HCT116 (cell line): ENCODE data around the gene PTPN1. TPM values are rescaled to one million over a fixed set of nuclear protein-coding genes. Genes with fewer than 3 reads are reported as not detected.

Experiments used
- ATAC-seq: fragments of 200-7000 bp; cut with Tn5 transposase; 2 replicates; pipeline ENCODE4 v1.9.1; 2020; ENCODE audit warnings: mild to moderate bottlenecking, moderate library complexity
- BruUV-seq: library from RNA; stranded (reverse); fragments of 400-500 nt; replicated peaks from 2 replicates; lab custom pipeline; 2021; lab: Mats Ljungman, UMichigan
- CTCF ChIA-PET: fragments of 300-600 bp; sonication (Branson Sonifier 250); formaldehyde crosslinking; loops from one replicate; lab custom pipeline; 2021; ENCODE audit warnings: antibody characterized with exemption; lab: Charles Lee
- POLR2A ChIA-PET: fragments of 300-600, 350-600 bp; sonication (Branson Sonifier 250); formaldehyde crosslinking; loops from one replicate; lab custom pipeline; 2021; ENCODE audit warnings: antibody characterized with exemption; lab: Charles Lee
- RAD21 ChIA-PET, 2 experiments: fragments of 300-600 bp; sonication (Branson Sonifier 250); formaldehyde crosslinking; loops; one replicate each; lab custom pipeline; 2023; ENCODE audit warnings: low total read pairs in 2 of 2; ENCODE audit not compliant: uncharacterized antibody in 2 of 2, unreplicated experiment in 2 of 2, low non-redundant PET in 1 of 2; lab: Charles Lee
- DNase-seq: peaks from one replicate; pipeline ENCODE4 v3.0.0-alpha.2; 2010; ENCODE audit warnings: low read depth, low spot score
- H2AFZ ChIP-seq: fragments of 200-600 bp; shearing (Covaris generic), sonication (generic); 2 replicates; pipeline ENCODE4 v1.6.1; 2017; ENCODE audit warnings: low read depth, mixed run types, mixed read lengths, antibody characterized with exemption, low read length; ENCODE audit not compliant: poor library complexity, severe bottlenecking
- H3K27ac ChIP-seq: 2 replicates; pipeline ENCODE4 v1.5.1; 2012; ENCODE audit warnings: low read depth, low read length
- H3K27me3 ChIP-seq: fragments of 200-600 bp; sonication (generic); 2 replicates; pipeline ENCODE4 v1.6.1; 2016; ENCODE audit warnings: mixed run types, low read length, mixed read lengths; ENCODE audit not compliant: insufficient read depth
- H3K36me3 ChIP-seq, 2 experiments: fragments of 200-500 bp in 1 of 2; fragments of 200-600 bp in 1 of 2; sonication (Bioruptor generic) in 1 of 2; sonication (generic) in 1 of 2; 2 replicates each; pipeline versions ENCODE4 v1.5.1 to v1.6.1; 2014 to 2016; ENCODE audit warnings: low read length in 2 of 2, inconsistent platforms in 1 of 2, mixed read lengths in 1 of 2, mixed run types in 1 of 2; ENCODE audit not compliant: insufficient read depth in 2 of 2, control insufficient read depth in 1 of 2
- H3K4me1 ChIP-seq, 2 experiments: fragments of 200-600 bp in 1 of 2; sonication (generic) in 1 of 2; 2 replicates each; pipeline versions ENCODE4 v1.5.1 to v1.6.1; 2012 to 2017; ENCODE audit warnings: low read length in 2 of 2, inconsistent platforms in 1 of 2, mild to moderate bottlenecking in 1 of 2, mixed read lengths in 1 of 2, mixed run types in 1 of 2, moderate library complexity in 1 of 2; ENCODE audit not compliant: insufficient read depth in 2 of 2, control insufficient read depth in 1 of 2
- H3K4me2 ChIP-seq: fragments of 200-600 bp; sonication (generic); 2 replicates; pipeline ENCODE4 v1.6.1; 2017; ENCODE audit warnings: mixed run types, low read length, mixed read lengths
- H3K4me3 ChIP-seq, 2 experiments: fragments of 200-600 bp in 1 of 2; sonication (generic) in 1 of 2; replicated peaks in 1 of 2; 2 replicates each; pipeline ENCODE4 v1.5.1; 2011 to 2016; ENCODE audit warnings: low read length in 2 of 2, control low read depth in 1 of 2, low read depth in 1 of 2, mild to moderate bottlenecking in 1 of 2, mixed read lengths in 1 of 2, mixed run types in 1 of 2
- H3K79me2 ChIP-seq: fragments of 200-600 bp; sonication (generic); 2 replicates; pipeline ENCODE4 v1.6.1; 2017; ENCODE audit warnings: mild to moderate bottlenecking, mixed run types, low read length, moderate library complexity, mixed read lengths; ENCODE audit not compliant: insufficient read depth
- H3K9ac ChIP-seq: fragments of 200-600 bp; sonication (generic); 2 replicates; pipeline ENCODE4 v1.6.1; 2016; ENCODE audit warnings: low read length, mixed read lengths
- H3K9me2 ChIP-seq: fragments of 200-600 bp; sonication (generic), shearing (Covaris generic); 2 replicates; pipeline ENCODE4 v1.6.1; 2017; ENCODE audit warnings: mixed run types, mild to moderate bottlenecking, moderate library complexity; ENCODE audit not compliant: insufficient read depth
- H3K9me3 ChIP-seq, 2 experiments: fragments of 200-500 bp in 1 of 2; fragments of 200-600 bp in 1 of 2; sonication (Bioruptor generic) in 1 of 2; sonication (generic) in 1 of 2; 2 replicates each; pipeline ENCODE4 v1.6.1; 2014 to 2017; ENCODE audit warnings: low read length in 2 of 2, mixed read lengths in 2 of 2, inconsistent platforms in 1 of 2, low read depth in 1 of 2, mild to moderate bottlenecking in 1 of 2, mixed run types in 1 of 2, moderate library complexity in 1 of 2; ENCODE audit not compliant: control insufficient read depth in 1 of 2, insufficient read depth in 1 of 2
- H4K20me1 ChIP-seq: fragments of 200-600 bp; sonication (generic), shearing (Covaris generic); 2 replicates; pipeline ENCODE4 v1.6.1; 2017; ENCODE audit warnings: mixed run types, mild to moderate bottlenecking, moderate library complexity; ENCODE audit not compliant: insufficient read depth
- CEBPB ChIP-seq: IDR thresholded peaks from 2 replicates; pipeline ENCODE4 v1.6.1; 2012; ENCODE audit warnings: low read depth
- EGR1 ChIP-seq: IDR thresholded peaks from 2 replicates; pipeline ENCODE4 v1.6.1; 2012; ENCODE audit warnings: low read depth
- ELF1 ChIP-seq: IDR thresholded peaks from 2 replicates; pipeline ENCODE4 v1.6.1; 2012; ENCODE audit warnings: low read depth, borderline replicate concordance
- EZH2phosphoT487 ChIP-seq: fragments of 200-600 bp; IDR thresholded peaks from 2 replicates; pipeline ENCODE4 v1.6.1; 2018; ENCODE audit warnings: antibody characterized with exemption, borderline replicate concordance
- JUND ChIP-seq: IDR thresholded peaks from 2 replicates; pipeline ENCODE4 v1.6.1; 2012
- POLR2AphosphoS5 ChIP-seq: IDR thresholded peaks from 2 replicates; pipeline ENCODE4 v1.6.1; 2011; ENCODE audit warnings: mild to moderate bottlenecking, low read depth, low read length, moderate library complexity
- RAD21 ChIP-seq: IDR thresholded peaks from 2 replicates; pipeline ENCODE4 v1.6.1; 2012; ENCODE audit warnings: low read depth, mild to moderate bottlenecking
- REST ChIP-seq: IDR thresholded peaks from 2 replicates; pipeline ENCODE4 v1.6.1; 2012; ENCODE audit warnings: low read depth
- SIN3A ChIP-seq: IDR thresholded peaks from 2 replicates; pipeline ENCODE4 v1.6.1; 2012; ENCODE audit warnings: low read depth
- YY1 ChIP-seq: IDR thresholded peaks from 2 replicates; pipeline ENCODE4 v1.6.1; 2011; ENCODE audit warnings: low read length, low read depth, moderate library complexity, mild to moderate bottlenecking; ENCODE audit not compliant: insufficient replicate concordance; ENCODE audit errors: extremely low read depth
- ZBTB33 ChIP-seq: IDR thresholded peaks from 2 replicates; pipeline ENCODE4 v1.6.1; 2011; ENCODE audit warnings: mild to moderate bottlenecking, low read length, moderate library complexity; ENCODE audit not compliant: insufficient replicate concordance; ENCODE audit errors: extremely low read depth
- intact Hi-C: fragments of 100-400 bp; cut with micrococcal nuclease; formaldehyde crosslinking; loops from 2 replicates; pipeline ENCODE4 v1.10.0; 2022
- total RNA-seq: library from RNA; stranded (reverse); gene quantifications from one replicate; pipeline ENCODE4 v1.2.1, GENCODE V29; 2021; ENCODE audit not compliant: unreplicated experiment

The PTPN1 gene
- total RNA-seq, 1 experiment from 2014 or later = 47.5 TPM

- ATAC-seq = no peak
- Histone ChIP-seq H3K9ac (no peak overlapping the region), H3K27ac (no peak overlapping the region), H3K4me2 (no peak overlapping the region), H3K79me2 (no peaks in the 10 kb centered on the region), H2AFZ (no peak overlapping the region), H3K9me2 (no peaks in the 10 kb centered on the region), H3K4me3 (no peak overlapping the region), H3K9me3 (no peaks in the 10 kb centered on the region), H3K4me1 (peaks cover 2 to 12% of the 10 kb centered on the region in 2 experiments; a peak in 1 of 4 replicates), H3K36me3 (no peaks in the 10 kb centered on the region), H4K20me1 (no peaks in the 10 kb centered on the region), H3K27me3 (no peaks in the 10 kb centered on the region)
- intact Hi-C loops = no loop called here
- ChIA-PET CTCF (no interaction called here), RAD21 (no interaction called here), POLR2A (no interaction called here)
- no peak for TF ChIP-seq EGR1
- no peak for TF ChIP-seq EZH2phosphoT487
- no peak for TF ChIP-seq SIN3A
- no peak for TF ChIP-seq YY1
- TF ChIP-seq ELF1 = no peak
- no peak for TF ChIP-seq RAD21
- no peak for TF ChIP-seq JUND
- TF ChIP-seq CEBPB = no peak
- TF ChIP-seq POLR2AphosphoS5 = no peak
- no peak for TF ChIP-seq ZBTB33
- no peak for TF ChIP-seq REST
- BruUV-seq = no TSS peak
- DNase-seq = no peak
Measured at GRCh38 chr20:50605136-50605535, 95.0 kb downstream of the PTPN1 start.
